SKM-1 (cell line): ENCODE measurements around the gene RABEP1.
A peak's percentile ranks its signal among the peaks of the same experiment; 100 is the strongest.
"Not testable (repeated sequence)": the region's sequence is repeated elsewhere in the genome, so short reads cannot be mapped to it uniquely, and the experiment has no call there.

ENCODE experiments used
- DNase-seq: peaks from one replicate; lab custom pipeline; 2025; ENCODE audit not compliant: unreplicated experiment; lab: John Stamatoyannopoulos, UW

The RABEP1 gene

GRCh38 chr17:5281814-5282641 lies at the start of gene RABEP1:
TSS of gene RABEP1 (plus strand) at chr17:5282284. CDS start at chr17:5282487, 203 bp downstream.
- DNase-seq = peak; percentile 24

GRCh38 chr17:5233492-5233891 lies 48.6 kb upstream of the RABEP1 start:
- not testable (repeated sequence) for DNase-seq

GRCh38 chr17:5234645-5235576 lies 47.2 kb upstream of the RABEP1 start, which contains the start of gene SCIMP:
TSS of gene SCIMP (minus strand) at chr17:5234860. CDS start at chr17:5234755, 105 bp downstream.
- DNase-seq = no peak

- no peak for DNase-seq
Observed at GRCh38 chr17:5236938-5237540, 45.0 kb upstream of the RABEP1 start.

GRCh38 chr17:5237541-5238016 lies 44.5 kb upstream of the RABEP1 start:
- peak; percentile 12 for DNase-seq

GRCh38 chr17:5238333-5238732 lies 43.8 kb upstream of the RABEP1 start:
- no peak for DNase-seq

GRCh38 chr17:5239769-5240168 lies 42.3 kb upstream of the RABEP1 start:
- DNase-seq = not testable (repeated sequence)

GRCh38 chr17:5241861-5242671 lies 40.0 kb upstream of the RABEP1 start:
- no peak for DNase-seq

GRCh38 chr17:5247621-5248020 lies 34.5 kb upstream of the RABEP1 start:
- DNase-seq = no peak

GRCh38 chr17:5248821-5249479 lies 33.1 kb upstream of the RABEP1 start:
- no peak for DNase-seq

GRCh38 chr17:5249615-5250014 lies 32.5 kb upstream of the RABEP1 start:
- no peak for DNase-seq

- DNase-seq = no peak
Observed at GRCh38 chr17:5254414-5254813, 27.7 kb upstream of the RABEP1 start.

GRCh38 chr17:5254903-5255521 lies 27.1 kb upstream of the RABEP1 start:
- peak; percentile 30 for DNase-seq

- no peak for DNase-seq
Observed at GRCh38 chr17:5257124-5257523, 25.0 kb upstream of the RABEP1 start.

- DNase-seq = no peak
Observed at GRCh38 chr17:5260542-5260941, 21.5 kb upstream of the RABEP1 start.

GRCh38 chr17:5262416-5262991 lies 19.6 kb upstream of the RABEP1 start:
- DNase-seq = no peak

- DNase-seq = no peak
Observed at GRCh38 chr17:5263441-5263840, 18.6 kb upstream of the RABEP1 start.

GRCh38 chr17:5264893-5265292 lies 17.2 kb upstream of the RABEP1 start:
- no peak for DNase-seq
